ENCODE measurements around the gene SEC14L5. TPM values are rescaled to one million over a fixed set of nuclear protein-coding genes. Genes with fewer than 3 reads are reported as not detected.
A peak's percentile ranks its signal among the peaks of the same experiment; 100 is the strongest.

Gene SEC14L5
- total and polyA plus RNA-seq, 2 of the 4 experiments (the other 2 are of a cell fraction): 0.07 TPM; not detected in 1

DNA sequence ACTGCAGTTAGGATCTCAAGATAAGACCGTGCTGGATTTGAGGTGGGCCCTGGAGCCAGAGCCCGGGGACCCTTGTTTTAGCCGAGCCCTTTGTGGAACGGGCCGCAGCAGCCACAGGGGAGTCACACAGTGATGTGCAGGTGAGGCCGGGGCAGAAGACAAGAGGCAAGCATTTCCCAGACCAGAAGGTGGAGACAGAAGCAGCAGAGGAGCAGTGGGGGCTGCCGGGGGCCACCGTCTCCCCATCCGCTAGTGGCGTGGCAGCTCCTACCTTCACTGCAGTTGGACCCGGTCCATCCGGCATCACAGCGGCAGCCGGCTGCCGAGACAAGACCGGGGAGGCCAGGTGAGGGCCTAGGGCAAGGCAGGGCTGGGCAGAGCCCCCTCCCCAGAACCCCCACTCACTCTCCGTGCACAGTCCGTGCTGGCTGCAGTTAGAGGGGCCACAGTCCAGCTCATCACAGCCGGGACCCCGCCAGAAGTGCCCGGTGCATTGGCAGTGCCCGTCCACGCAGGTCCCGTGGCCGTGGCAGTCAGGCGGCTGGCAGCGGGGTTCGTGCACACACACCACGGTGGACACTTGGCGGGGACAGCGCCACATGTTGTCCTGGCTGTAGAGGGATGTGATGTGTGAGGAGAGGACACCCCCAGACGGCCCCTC lies 69.6 kb downstream of the SEC14L5 start:
- H2AK9ac ChIP-seq (replicated peaks; ENCODE audit: low read depth, low read length, poor library complexity): peak overlapping the region; percentile 42
- no peak overlapping the region for H3K56ac ChIP-seq (ENCODE audit: extremely low read depth, insufficient read depth, low read length)
- H3K14ac ChIP-seq (replicated peaks; ENCODE audit: low read depth, low read length): no peak overlapping the region
- H2BK20ac ChIP-seq (ENCODE audit: low read depth, low read length): no peak overlapping the region
- H3K18ac ChIP-seq (ENCODE audit: low read depth, low read length): no peak overlapping the region
- H3K4me2 ChIP-seq (ENCODE audit: low read depth, low read length): no peak overlapping the region
- no peak overlapping the region for H4K91ac ChIP-seq (ENCODE audit: insufficient read depth, low read depth, low read length)
- intact Hi-C loops (cut with micrococcal nuclease) (no loop called here), dilution Hi-C loops (cut with HindIII; ENCODE audit: low sequenced_read_pairs, unreplicated experiment) (no loop called here), in situ Hi-C loops (cut with MboI; ENCODE audit: low sequenced_read_pairs) (no loop called here)
- H4K8ac ChIP-seq (ENCODE audit: low read depth in 2 of 2, low read length in 2 of 2): no peak overlapping the region
- ATAC-seq (ENCODE audit: low read depth): no peak
- no peak overlapping the region for H3K4me3 ChIP-seq (ENCODE audit: insufficient read depth, low read depth, low read length)
- CTCF ChIA-PET: no interaction called here
- no peaks in the 10 kb centered on the region for H4K20me1 ChIP-seq (ENCODE audit: insufficient read depth, low read length)
- peaks cover 0 to 8% of the 10 kb centered on the region in 2 experiments; a peak in 2 of 4 replicates for H3K79me1 ChIP-seq (ENCODE audit: low read depth in 1 of 2, low read length in 2 of 2)
- H3K9ac ChIP-seq (ENCODE audit: low read depth, low read length): no peak overlapping the region
- no peak overlapping the region for H2AK5ac ChIP-seq (ENCODE audit: low read depth, low read length)
- no peak overlapping the region for H2BK120ac ChIP-seq (ENCODE audit: low read depth, low read length)
- no peaks in the 10 kb centered on the region for H3K9me3 ChIP-seq (ENCODE audit: control insufficient read depth, insufficient read depth, low read length)
- H3K4ac ChIP-seq (ENCODE audit: low read depth, low read length): no peak overlapping the region
- H3K23ac ChIP-seq (ENCODE audit: low read depth, low read length): no peak overlapping the region
- no peak overlapping the region for H4K5ac ChIP-seq (ENCODE audit: low read depth, low read length)
- no peak overlapping the region for H2AFZ ChIP-seq (replicated peaks; ENCODE audit: low read length, poor library complexity)
- H3K9me1 ChIP-seq (ENCODE audit: insufficient read depth, low read length): peaks cover 2% of the 10 kb centered on the region; the same call in 1 of the 2 replicates
- DNase-seq: no peak
- H3K36me3 ChIP-seq (ENCODE audit: control insufficient read depth, insufficient read depth, low read length): 0 out of 2 replicates have a peak, but pooled peaks cover 1% of the 10 kb centered on the region
- no peak overlapping the region for H2BK5ac ChIP-seq (ENCODE audit: low read depth, low read length, poor library complexity, severe bottlenecking)
- H3K27ac ChIP-seq (ENCODE audit: insufficient read depth, low read length): no peak overlapping the region
- peaks cover 2% of the 10 kb centered on the region; the same call in 1 of the 2 replicates for H3K4me1 ChIP-seq (ENCODE audit: control insufficient read depth, insufficient read depth, low read length)
- POLR2A ChIA-PET (ENCODE audit: unreplicated experiment): no interaction called here
- no peaks in the 10 kb centered on the region for H3K27me3 ChIP-seq (ENCODE audit: control insufficient read depth, insufficient read depth, low read length)
- WGBS, 2 experiments (ENCODE audit: extremely low coverage in 2 of 2, insufficient read length in 1 of 2): 95% methylated on average over 13 of the region's 32 CpGs; no CpG with 5 or more reads in 1 of the 2 experiments
- no TSS peak for BruUV-seq (replicated peaks)
- TF ChIP-seq MAZ (IDR thresholded peaks at IDR 0.05; ENCODE audit: borderline replicate concordance, low read depth, low read length) (no peak), MAFK (IDR thresholded peaks at IDR 0.05; ENCODE audit: low read depth, low read length) (no peak), RAD21 (IDR thresholded peaks at IDR 0.05; ENCODE audit: low read length) (no peak), MXI1 (IDR thresholded peaks at IDR 0.05; ENCODE audit: borderline replicate concordance, low read depth, low read length) (no peak), CEBPB (IDR thresholded peaks at IDR 0.05; ENCODE audit: low read depth, low read length) (no peak), NFE2L2 (IDR thresholded peaks at IDR 0.05; ENCODE audit: low read depth, low read length) (no peak), RCOR1 (IDR thresholded peaks at IDR 0.05; ENCODE audit: insufficient replicate concordance, low read length) (no peak), RFX5 (IDR thresholded peaks at IDR 0.05; ENCODE audit: low read depth, low read length) (no peak), ELK1 (IDR thresholded peaks at IDR 0.05; ENCODE audit: borderline replicate concordance, low read depth, low read length) (no peak), FOS (IDR thresholded peaks at IDR 0.05; ENCODE audit: low read depth, low read length) (no peak), BHLHE40 (IDR thresholded peaks at IDR 0.05; ENCODE audit: low read depth, low read length) (no peak), POLR2A (IDR thresholded peaks at IDR 0.05; ENCODE audit: low read depth, low read length) (no peak), CHD1 (IDR thresholded peaks at IDR 0.05; ENCODE audit: low read depth, low read length) (no peak)
- TF ChIP-seq, protein P1, sequence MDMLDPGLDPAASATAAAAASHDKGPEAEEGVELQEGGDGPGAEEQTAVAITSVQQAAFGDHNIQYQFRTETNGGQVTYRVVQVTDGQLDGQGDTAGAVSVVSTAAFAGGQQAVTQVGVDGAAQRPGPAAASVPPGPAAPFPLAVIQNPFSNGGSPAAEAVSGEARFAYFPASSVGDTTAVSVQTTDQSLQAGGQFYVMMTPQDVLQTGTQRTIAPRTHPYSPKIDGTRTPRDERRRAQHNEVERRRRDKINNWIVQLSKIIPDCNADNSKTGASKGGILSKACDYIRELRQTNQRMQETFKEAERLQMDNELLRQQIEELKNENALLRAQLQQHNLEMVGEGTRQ (IDR thresholded peaks at IDR 0.05; ENCODE audit: low read depth, low read length): no peak
- TF ChIP-seq, protein P2, sequence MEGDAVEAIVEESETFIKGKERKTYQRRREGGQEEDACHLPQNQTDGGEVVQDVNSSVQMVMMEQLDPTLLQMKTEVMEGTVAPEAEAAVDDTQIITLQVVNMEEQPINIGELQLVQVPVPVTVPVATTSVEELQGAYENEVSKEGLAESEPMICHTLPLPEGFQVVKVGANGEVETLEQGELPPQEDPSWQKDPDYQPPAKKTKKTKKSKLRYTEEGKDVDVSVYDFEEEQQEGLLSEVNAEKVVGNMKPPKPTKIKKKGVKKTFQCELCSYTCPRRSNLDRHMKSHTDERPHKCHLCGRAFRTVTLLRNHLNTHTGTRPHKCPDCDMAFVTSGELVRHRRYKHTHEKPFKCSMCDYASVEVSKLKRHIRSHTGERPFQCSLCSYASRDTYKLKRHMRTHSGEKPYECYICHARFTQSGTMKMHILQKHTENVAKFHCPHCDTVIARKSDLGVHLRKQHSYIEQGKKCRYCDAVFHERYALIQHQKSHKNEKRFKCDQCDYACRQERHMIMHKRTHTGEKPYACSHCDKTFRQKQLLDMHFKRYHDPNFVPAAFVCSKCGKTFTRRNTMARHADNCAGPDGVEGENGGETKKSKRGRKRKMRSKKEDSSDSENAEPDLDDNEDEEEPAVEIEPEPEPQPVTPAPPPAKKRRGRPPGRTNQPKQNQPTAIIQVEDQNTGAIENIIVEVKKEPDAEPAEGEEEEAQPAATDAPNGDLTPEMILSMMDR (conservative IDR thresholded peaks at IDR 0.05; ENCODE audit: low read depth, low read length): no peak
- no peak overlapping the region for H2BK15ac ChIP-seq (ENCODE audit: low read depth, low read length)
